ENCODE data around the gene UGT1A7.
"Not testable (repeated sequence)": the region's sequence is repeated elsewhere in the genome, so short reads cannot be mapped to it uniquely, and the experiment has no call there.

The UGT1A7 gene

DNA sequence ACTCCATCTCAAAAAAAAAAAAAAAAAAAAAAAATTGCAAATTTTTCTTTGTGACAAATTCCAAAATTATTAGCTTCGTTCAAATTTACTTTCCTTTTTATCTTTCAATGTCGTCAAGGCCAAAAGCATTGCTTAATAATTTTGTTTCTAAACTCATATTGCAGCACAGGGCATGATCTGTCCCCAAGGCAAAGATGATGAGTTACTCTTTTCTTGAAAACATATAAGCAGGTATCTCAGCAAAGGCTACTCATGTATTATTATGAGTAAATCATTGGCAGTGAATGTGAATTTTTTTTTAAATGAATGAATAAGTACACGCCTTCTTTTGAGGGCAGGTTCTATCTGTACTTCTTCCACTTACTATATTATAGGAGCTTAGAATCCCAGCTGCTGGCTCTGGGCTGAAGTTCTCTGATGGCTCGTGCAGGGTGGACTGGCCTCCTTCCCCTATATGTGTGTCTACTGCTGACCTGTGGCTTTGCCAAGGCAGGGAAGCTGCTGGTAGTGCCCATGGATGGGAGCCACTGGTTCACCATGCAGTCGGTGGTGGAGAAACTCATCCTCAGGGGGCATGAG lies at the start of gene UGT1A7:
UGT1A7 (plus strand) TSS at position 381 of the 579 bp plus-strand sequence; CDS start at position 418, 37 bp downstream.
- DNase-seq, result no peak

DNA sequence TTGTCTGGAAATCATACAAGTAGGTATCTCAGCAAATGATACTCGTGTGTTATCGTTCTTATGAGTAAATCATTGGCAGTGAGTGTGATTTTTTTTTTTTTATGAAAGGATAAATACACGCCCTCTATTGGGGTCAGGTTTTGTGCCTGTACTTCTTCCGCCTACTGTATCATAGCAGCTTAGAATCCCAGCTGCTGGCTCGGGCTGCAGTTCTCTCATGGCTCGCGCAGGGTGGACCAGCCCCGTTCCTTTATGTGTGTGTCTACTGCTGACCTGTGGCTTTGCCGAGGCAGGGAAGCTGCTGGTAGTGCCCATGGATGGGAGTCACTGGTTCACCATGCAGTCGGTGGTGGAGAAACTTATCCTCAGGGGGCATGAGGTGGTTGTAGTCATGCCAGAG lies 45.4 kb upstream of the UGT1A7 start, which contains the start of gene UGT1A10:
UGT1A10 (plus strand) TSS at position 143 of the 400 bp plus-strand sequence; CDS start at position 218, 75 bp downstream.
- not testable (repeated sequence) for DNase-seq

DNA sequence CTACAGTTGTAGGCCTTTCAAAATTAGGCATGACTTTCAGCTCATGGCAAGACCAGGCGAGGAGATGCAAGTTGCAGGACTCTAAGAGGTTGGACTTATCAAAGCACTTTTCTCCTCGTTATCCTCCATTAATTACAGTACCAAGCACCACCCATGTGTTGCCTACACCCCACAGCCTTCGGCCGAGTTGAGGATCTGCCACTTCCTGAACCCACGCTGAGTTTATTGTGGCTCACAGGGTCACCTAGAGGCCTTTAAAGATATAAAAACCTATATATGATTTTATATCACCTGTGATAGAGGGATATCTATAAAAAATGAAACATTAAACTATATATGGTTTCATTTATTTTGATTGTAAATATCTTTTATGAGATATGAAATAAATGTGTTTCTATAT lies 42.9 kb upstream of the UGT1A7 start:
- no peak for DNase-seq

DNA sequence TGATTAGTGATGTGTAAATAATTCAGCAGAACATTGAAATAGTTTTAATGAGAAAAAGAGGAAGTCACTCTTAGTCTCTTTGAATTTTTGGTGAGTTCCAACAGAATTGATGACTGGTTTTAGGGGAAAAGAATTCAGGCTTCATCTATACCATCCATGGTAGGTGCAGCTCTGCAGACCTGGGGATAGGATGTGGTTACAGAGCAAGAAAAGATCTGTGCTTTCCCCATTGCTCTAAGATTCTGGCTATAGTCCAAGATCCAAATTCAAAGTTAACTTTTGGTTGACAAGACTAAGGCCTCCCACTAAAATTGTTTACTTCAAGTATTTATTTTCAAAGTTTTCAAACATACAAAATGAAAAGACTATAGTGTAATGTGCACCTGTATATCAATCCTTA lies 41.8 kb upstream of the UGT1A7 start:
- no peak for DNase-seq

DNA sequence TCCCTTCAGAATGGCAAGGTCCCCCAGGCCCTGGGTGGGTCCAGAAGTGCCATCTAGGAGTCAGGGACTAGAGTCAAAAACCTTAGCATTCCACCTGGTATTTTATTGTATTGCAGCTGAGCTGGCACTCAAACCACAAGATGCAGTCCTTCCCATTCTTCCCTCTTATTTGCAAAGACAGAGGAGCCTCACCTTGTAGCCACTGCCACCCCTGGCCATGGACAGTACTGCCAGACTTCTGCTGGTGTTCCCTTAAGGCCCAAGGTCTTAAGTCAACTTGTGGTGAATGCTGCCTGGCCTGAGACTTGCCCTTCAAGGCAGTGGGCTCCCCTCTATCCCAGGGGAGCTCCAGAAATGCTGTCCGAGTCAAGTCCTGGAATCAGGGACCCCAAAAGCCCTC lies 38.6 kb upstream of the UGT1A7 start:
- no peak for DNase-seq

DNA sequence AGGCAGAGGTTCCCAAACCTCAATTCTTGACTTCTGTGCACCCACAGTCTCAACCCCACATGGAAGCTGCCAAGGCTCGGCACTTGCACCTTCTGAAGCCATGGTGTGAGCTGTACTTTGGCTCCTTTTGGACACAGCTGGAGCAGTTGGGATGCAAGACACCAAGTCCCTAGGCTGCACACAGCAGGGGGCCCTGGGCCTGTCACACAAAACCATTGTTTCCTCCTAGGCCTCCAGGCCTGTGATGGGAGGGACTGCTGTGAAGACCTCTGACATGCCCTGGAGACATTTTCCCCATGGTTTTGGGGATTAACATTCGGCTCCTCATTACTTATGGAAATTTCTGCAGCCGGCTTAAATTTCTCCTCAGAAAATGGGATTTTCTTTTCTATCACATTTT lies 35.7 kb upstream of the UGT1A7 start:
- not testable (repeated sequence) for DNase-seq

DNA sequence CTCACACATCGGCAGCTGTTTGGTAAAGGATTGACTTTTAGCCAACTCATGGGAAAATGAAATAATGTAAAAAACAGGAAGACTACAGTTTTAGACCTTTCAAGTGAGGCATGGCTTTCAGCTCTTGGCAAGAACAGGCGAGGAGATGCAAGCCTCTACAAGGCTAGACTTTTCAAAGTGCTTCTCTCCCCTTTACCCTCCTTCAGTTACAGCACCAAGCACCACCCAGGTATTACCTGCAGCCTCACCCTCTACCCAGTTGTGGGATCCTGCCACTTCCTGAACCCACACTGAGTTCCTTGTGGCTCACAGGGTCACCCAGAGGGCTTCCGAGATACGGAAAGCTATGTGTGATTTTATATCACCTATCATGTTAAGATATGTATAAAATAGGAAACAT lies 30.7 kb upstream of the UGT1A7 start:
- DNase-seq, result no peak

DNA sequence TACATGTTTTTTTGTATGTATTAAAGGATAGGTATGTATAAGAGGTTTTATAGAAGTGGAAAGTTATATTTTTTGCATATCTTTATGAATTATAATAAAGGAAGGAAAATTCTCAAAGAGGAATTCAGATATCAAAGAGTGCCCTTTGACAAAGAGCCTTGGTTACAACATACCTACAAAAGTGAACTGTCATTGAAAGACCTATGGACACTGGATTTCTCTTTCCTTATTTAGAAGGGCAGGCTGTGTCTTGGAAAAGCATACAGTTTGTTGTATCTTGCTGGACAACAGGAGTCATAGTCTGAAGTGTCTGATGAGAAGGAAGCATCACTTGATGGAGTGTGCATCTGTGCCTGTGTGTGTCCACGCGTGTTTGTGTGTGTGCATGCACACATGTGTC lies 30.3 kb upstream of the UGT1A7 start:
- DNase-seq, result no peak

DNA sequence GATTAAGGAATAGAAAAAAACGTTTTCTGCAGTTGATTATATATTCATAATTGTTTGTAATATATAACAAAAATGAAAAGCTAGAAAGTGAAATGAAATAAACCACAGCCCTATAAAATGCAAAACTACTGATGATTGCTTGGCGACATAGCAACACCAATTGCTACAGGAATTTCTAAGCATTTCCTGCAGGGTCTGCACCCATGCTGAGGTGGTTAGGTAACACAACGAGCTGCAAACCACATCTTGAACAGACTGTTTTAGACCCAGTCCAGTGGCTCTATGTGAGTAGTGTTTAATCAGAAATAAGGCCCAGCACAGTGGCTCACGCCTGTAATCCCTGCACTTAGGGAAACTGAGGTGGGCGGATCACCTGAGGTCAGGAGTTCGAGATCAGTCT lies 27.2 kb upstream of the UGT1A7 start:
- DNase-seq, result no peak

DNA sequence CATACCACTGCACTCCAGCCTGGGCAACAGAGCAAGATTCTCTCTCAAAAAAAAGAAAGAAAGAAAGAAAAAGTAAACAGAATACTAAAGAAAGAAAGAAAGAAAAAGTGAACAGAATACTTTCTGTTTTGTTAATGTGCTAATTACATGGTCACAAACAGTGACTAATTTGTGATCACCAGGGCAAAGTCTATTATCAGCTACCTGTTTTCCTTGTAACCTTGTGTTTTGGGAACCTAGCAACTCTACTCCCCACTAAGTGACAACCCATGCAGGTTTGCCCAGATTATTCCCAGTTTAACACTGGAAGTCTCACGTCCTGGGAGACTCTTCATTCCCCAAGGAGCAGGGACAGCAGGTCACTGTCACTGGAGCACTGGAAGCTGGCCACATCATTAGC lies 26.7 kb upstream of the UGT1A7 start:
- no peak for DNase-seq

DNA sequence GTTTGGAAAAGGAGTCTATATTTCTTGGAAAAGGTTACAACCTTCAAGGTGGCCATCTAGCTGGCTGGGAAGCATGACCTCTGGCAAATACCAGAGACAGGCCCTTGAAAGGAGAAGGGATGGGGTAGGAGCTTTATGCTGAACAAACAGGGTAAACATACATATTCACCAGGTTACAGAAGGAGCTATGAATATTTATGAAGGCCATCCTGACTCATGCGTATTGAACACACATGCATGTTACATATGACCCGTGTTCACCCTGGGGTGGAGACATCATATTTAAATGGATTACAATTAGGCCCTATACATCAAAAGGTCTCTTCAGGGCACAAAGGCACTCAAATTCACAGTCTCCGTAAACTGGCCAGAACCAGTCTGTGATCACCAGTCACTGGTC lies 25.8 kb upstream of the UGT1A7 start:
- not testable (repeated sequence) for DNase-seq

DNA sequence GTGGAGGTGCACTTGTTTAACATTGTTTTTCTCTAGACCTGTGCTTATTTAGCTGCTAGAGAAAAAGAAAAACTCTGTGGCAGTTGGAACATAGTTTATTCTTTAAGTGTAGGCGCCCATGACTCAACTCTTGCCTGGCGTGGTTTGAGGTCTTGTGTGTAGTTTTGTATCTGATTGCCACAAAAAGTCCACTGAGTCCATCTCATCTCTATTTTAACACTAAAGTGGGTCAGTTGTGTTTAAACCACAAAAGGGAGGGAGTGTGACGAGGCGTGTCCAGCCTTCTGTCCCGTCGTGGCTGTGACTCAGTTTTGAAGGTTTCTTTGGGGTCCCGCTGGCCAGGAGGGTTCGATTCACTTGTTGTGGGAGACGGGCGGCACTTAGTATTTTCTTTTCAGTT lies 25.3 kb upstream of the UGT1A7 start:
- DNase-seq, result no peak

DNA sequence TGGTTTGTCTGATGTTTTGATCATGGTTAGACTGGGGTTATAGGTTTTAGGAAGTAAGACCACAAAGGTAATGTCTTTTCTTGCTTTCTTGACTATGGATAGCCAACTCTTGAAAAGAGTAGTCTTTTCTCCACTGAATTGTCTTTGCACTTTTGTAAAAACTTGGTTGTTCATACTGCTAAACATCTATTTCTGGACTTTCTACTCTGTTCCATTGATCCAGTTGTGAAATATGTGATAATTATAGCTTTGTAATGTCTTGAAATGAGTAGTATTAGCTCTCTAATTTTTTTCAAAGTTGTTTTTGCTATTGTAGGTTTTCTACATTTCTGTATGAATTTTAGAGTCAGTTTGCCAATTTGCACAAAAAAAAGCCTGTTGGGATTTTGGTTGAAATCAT lies 23.1 kb upstream of the UGT1A7 start:
- no peak for DNase-seq

DNA sequence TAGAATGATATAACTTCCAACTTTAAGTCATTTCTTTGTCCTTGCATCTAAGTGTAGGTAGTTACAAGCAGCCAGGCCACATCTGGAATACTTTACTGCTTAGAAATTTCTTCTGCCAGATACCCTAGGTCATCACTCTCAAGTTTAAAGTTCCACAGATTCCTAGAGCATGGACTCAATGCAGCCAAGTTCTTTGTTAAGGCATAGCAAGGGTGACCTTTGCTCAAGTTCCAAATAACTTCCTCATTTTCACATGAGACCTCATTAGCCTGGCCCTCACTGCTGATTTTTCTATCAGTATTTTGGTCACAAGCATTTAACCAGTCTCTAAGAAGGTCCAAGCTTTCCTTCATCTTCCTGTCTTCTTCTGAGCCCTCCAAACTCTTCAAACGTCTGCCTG lies 17.8 kb upstream of the UGT1A7 start:
- no peak for DNase-seq

DNA sequence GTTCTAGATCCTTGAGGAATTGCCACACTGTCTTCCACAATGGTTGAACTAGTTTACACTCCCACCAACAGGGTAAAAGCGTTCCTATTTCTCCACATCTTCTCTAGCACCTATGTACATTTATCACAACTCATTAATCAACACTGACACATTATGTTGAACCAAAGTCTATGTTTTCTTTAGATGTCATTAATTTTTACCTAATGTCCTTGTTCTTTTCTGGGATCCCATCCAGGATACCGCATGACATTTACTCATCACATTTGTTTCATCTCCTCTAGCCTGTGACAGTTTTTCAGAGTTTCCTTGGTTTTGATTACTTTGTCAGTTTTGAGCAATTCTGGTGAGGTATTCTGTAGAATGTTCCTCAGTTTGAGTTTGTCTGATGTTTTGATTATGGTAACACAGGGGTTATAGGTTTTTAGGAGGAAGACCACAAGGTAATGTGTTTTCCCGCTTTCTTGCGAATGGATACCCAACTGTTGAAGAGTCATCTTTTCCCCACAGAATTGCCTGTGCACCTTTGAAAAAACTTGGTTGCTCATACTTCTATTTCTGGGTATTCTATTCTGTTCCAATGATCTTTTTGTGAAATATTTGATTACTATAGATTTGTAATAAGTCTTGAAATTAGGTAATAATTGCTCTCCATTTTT lies 13.0 kb upstream of the UGT1A7 start:
- no peak for DNase-seq

DNA sequence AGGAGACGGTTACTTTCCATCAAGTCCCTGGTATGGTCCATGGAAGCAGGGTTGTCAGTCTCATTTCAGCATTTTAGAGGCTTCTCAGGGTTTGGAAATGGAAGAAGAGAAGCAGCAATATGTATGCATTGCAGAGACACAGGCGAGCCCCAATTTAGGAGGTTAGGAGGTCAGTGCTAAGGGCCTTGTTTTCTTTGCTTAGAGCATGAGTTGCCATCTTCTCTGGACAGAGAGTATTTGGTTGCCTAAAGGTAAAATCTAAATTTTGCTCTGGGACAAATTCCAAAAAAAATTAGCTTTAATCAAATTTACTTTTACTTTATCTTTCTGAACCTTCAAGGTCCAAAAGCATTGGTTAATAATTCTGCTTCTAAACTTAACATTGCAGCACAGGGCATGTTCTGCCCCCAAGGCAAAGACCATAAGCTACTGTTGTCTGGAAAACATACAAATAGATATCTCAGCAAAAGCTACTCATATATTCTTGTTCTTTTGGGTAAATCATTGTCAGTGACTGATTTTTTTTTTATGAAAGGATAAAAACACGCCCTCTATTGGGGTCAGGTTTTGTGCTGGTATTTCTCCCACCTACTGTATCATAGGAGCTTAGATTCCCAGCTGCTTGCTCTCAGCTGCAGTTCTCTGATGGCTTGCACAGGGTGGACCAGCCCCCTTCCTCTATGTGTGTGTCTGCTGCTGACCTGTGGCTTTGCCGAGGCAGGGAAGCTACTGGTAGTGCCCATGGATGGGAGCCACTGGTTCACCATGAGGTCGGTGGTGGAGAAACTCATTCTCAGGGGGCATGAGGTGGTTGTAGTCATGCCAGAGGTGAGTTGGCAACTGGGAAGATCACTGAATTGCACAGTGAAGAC lies 10.2 kb upstream of the UGT1A7 start, which contains the start of gene UGT1A9:
UGT1A9 (plus strand) TSS at position 609 of the 872 bp plus-strand sequence; CDS start at position 646, 37 bp downstream.
- DNase-seq, result no peak

DNA sequence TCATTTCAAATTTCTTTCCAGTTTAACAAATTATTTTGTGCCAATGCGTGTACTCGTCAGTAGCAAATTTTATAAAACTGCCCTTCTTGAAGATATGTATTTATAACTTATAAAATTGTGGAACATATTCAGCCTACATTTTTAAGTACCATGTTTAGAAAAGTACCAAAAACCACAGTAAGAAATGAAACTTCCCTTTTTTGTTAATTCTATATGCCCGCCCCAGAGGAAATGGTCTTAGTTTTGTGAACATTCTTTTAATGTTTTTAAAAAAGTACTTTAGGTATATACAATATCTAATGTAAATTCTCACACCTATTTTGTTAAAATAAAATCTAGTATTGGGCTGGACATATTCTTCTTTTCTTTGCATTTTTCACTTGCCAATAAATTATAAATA lies 8.8 kb upstream of the UGT1A7 start:
- DNase-seq, result no peak

DNA sequence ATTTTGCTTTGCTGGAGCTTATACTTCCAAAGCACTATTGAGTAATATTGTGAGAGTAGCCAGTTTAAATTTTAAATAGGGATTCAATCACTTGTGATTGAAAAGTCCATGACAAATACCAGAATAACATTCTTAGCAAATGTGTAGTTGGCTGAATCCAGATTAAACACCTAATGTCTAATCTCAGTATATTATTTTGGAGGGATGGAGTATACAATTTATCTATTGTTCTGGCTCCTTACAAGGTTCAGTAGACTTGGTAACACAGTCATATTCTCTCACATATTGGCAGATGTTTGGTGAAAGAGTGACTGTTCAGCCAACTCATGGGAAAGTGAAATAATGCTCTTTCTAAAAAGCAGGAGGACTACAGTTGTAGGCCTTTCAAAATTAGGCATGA lies 7.8 kb upstream of the UGT1A7 start:
- DNase-seq, result no peak

DNA sequence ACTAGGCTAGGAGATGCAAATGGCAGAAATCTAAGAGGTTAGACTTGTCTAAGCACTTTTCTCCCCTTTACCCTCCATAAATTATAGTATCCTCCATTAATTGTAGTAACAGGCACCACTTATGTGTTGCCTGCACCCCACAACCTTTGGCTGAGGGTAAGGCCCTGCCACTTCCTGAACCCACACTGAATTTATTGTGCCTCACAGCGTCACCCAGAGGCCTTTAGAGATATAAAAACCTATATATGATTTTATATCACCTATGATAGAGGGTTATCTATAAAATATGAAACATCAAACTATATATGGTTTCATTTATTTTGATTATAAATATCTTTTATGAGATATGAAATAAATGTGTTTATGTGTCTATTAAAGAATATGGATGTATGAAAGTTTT lies 7.4 kb upstream of the UGT1A7 start:
- DNase-seq, result no peak

DNA sequence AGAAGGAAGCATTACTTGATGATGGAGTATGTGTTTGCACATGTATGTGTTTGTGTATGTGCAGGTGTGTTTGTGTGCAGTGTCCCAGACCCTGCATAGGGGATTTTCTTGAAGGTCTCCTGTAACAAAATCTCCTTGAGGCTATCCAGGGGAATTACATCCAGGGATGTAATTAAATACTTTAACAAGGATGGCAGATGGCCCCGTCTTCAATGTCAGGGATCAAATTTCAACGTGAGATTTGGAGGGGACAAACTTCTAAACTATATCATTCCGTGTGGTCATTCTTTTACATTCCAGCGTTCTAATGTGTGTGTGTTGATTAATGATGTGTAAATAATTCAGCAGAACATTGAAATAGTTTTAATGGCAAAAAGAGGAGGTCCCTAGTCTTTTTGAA lies 6.7 kb upstream of the UGT1A7 start:
- no peak for DNase-seq

DNA sequence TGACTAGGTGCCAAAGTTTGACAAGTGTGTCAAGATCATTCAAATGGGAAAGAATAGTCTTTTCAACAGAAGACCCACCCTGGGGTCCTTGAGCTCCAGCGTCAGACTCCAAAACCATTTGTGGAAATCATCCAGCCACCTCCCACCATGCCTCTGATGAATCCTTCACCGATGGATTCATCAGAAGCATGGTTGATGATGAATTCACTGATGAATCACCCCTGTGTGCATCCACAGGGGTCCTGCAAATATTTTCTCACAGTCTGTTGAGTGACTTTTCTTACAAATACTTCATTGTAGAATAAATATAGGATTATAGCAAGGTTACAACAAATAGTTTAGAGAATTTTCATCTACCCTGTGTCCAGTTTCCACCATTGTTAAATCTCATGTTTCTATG lies 5.7 kb upstream of the UGT1A7 start:
- no peak for DNase-seq

DNA sequence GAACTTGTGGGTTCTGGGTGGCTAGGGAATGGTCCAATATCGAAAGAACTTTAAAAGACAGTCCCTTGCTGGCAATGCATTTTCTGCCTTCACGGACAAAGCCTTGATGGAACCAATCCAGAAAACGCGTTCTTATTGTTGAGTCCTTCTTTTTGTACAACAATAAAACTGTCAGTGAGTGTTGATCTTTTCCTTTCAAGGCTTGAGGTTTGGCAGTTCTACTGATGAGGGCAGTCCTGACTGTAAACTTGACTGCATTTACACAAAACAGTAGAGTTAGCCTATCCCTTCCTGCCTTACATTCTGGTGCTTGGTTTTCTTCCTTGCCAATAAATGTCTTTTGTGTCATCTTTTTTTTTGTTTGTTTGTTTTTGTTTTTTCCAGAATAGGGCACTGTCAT lies 2.5 kb upstream of the UGT1A7 start:
- DNase-seq, result no peak

DNA sequence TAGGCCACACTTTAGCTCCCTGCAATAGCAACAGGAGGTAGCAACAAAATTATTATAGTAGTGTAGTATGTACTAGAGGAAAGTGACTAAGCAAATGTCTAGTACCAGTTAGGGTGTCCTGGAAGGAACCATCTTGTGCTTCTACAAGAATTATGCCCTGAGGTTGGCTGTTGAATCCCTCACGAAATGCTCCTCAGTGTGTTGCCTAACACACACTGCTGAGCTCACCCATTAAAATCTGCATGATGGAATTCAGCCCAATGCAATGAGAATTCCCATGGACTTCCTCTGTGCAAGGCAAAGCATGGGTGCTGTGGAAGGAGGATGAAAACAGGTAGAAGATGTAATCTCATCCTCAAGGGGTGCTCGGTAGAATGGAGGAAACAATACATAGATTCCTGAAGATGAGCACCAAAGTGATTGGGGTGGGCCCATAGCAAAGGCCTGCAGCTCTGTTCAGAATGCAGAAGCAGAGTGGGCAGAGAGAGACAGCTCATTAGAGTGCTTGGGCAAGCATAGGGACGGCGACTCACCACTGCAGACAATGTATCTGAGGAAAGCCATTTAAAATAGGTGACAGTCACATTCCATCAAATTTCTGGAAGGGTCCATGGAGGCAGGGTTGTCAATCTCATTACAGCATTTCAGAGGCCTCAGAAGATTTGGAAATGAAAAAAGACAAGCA lies 1.2 kb upstream of the UGT1A7 start:
- DNase-seq, result no peak
